Keratinocyte (primary cell): Measurements from ENCODE around the gene WDR33.

ENCODE experiments used
- CTCF ChIP-seq, 3 experiments: IDR thresholded peaks in 1 of 3; conservative IDR thresholded peaks in 1 of 3; optimal IDR thresholded peaks in 1 of 3; 2 replicates in 2 of 3; 3 replicates in 1 of 3; pipeline versions ENCODE3 to v1.5.1; 2011; ENCODE audit warnings: low read length in 3 of 3, mild to moderate bottlenecking in 3 of 3, moderate library complexity in 2 of 3, control low read depth in 1 of 3, inconsistent platforms in 1 of 3; ENCODE audit not compliant: insufficient read depth in 2 of 3; ENCODE audit errors: extremely low read depth in 1 of 3
- EZH2 ChIP-seq: IDR thresholded peaks from one replicate; pipeline ENCODE4 v1.6.1; 2012; ENCODE audit warnings: inconsistent platforms, mild to moderate bottlenecking, low read length, moderate library complexity

GRCh38 chr2:127678531-127678930, 132.4 kb downstream of the WDR33 start:
- TF ChIP-seq CTCF (optimal IDR thresholded peaks at IDR 0.05 in 1 of 3, IDR thresholded peaks at IDR 0.05 in 1 of 3, conservative IDR thresholded peaks at IDR 0.05 in 1 of 3; ENCODE audit: extremely low read depth in 1 of 3, insufficient read depth in 2 of 3, low read length in 3 of 3) (no peak), EZH2 (no peak)
